Naive thymus-derived CD8-positive, alpha-beta T cell (primary cell): ENCODE data around the gene TUBE1. TPM values are rescaled to one million over a fixed set of nuclear protein-coding genes. Genes with fewer than 3 reads are reported as not detected.
"Not testable (repeated sequence)": the region's sequence is repeated elsewhere in the genome, so short reads cannot be mapped to it uniquely, and the experiment has no call there.

Source experiments
- ATAC-seq, 2 donors: fragments of 150-1000 bp; cut with Tn5 transposase in 1 of 2; sonication (Bioruptor Pico), chemical (Tn5 transposase) in 1 of 2; 1 replicate in 1 of 2; 2 replicates in 1 of 2; pipeline ENCODE4 v1.10.0; 2021; ENCODE audit warnings: mild to moderate bottlenecking in 2 of 2, moderate library complexity in 2 of 2
- POLR2A ChIA-PET: fragments of 350-600 bp; sonication (Branson Sonifier 250); formaldehyde crosslinking; loops from one replicate; lab custom pipeline; 2021; ENCODE audit warnings: antibody characterized with exemption; lab: Charles Lee
- DNase-seq, 10 donors: peaks; one replicate each; pipeline versions ENCODE4 v3.0.0 to v3.0.0-alpha.2; 2020 to 2022
- H3K27ac Mint-ChIP-seq, 10 donors: one replicate each; pipeline ENCODE4 v1.8.0; 2020 to 2022; ENCODE audit warnings: mild to moderate bottlenecking in 10 of 10, mixed read lengths in 10 of 10, moderate library complexity in 4 of 10, inconsistent platforms in 1 of 10
- H3K27me3 Mint-ChIP-seq, 5 donors: one replicate each; pipeline ENCODE4 v1.8.0; 2021 to 2022; ENCODE audit warnings: mixed read lengths in 5 of 5
- H3K36me3 Mint-ChIP-seq, 3 donors: one replicate each; pipeline ENCODE4 v1.8.0; 2020 to 2022; ENCODE audit warnings: mixed read lengths in 3 of 3, mild to moderate bottlenecking in 2 of 3, inconsistent platforms in 1 of 3
- H3K4me1 Mint-ChIP-seq, 4 donors: one replicate each; pipeline ENCODE4 v1.8.0; 2021 to 2022; ENCODE audit warnings: mixed read lengths in 4 of 4
- H3K4me3 Mint-ChIP-seq, 10 donors: one replicate each; pipeline ENCODE4 v1.8.0; 2020 to 2022; ENCODE audit warnings: mild to moderate bottlenecking in 10 of 10, mixed read lengths in 10 of 10, moderate library complexity in 6 of 10, inconsistent platforms in 1 of 10
- H3K9me3 Mint-ChIP-seq, 9 donors: one replicate each; pipeline ENCODE4 v1.8.0; 2020 to 2022; ENCODE audit warnings: mixed read lengths in 9 of 9, mild to moderate bottlenecking in 3 of 9, inconsistent platforms in 1 of 9, moderate library complexity in 1 of 9
- polyA plus RNA-seq, 3 donors: library from polyadenylated mRNA; unstranded; fragments of 300-500 nt; fragmentation: Illumina TruSeq; gene quantifications; one replicate each; pipeline ENCODE4 v1.2.3, GENCODE V29; 2021
- total RNA-seq, 8 experiments: library from RNA in 2 of 8; stranded (reverse) in 2 of 8; gene quantifications; one replicate each; pipeline ENCODE4 v1.2.3 and lab custom pipeline; 2021 to 2026

TUBE1 gene
- total and polyA plus RNA-seq, 5 experiments from 2014 or later = 10.1 to 43.0 (median 12.1) TPM

DNA sequence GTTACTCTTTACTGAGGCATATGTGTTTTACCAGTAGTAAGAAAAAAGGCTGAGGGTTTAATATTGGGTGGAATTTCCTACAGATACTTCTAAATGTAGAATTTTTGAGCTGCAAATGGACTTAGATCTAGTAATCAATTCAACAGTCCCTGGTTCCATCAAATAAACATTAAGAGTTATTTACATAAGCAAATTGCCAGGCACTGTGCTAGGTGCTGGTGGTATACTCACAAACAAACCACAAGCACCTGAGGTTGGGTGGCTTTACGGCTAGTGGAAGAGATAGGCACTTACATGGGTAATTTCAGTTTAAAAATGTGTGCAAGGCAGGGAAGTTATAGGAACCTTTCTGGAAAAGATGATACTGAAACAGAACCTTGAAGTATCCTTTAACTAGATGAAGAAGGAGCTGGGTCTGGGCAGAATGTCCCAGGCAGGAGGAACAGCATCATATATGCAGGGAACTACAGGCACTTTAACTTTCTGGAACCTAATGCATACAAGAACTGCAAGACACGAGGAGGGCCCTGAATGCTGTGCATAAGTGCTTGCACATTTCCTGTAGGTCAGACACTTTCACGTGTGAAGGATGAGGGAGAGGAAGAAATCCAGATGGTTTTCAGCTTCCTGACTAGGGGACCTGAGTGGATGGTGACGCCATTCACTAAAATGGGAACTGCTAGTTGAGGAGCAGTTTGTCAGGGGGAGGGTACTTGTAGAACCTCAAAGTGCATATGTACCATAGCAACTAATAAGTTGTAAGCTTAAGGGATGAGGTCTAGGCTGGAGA, 28.8 kb downstream of the TUBE1 start:
- Mint-ChIP-seq H3K9me3 (no peaks in the 10 kb centered on the region), H3K4me1 (peaks cover 0 to 1% (median 0%) of the 10 kb centered on the region in 4 donors), H3K27ac (no peak overlapping the region), H3K36me3 (no peaks in the 10 kb centered on the region), H3K27me3 (peaks cover 0 to 7% (median 1%) of the 10 kb centered on the region in 5 donors), H3K4me3 (no peak overlapping the region)
- no peak for DNase-seq
- no peak for ATAC-seq
- POLR2A ChIA-PET = no interaction called here

DNA sequence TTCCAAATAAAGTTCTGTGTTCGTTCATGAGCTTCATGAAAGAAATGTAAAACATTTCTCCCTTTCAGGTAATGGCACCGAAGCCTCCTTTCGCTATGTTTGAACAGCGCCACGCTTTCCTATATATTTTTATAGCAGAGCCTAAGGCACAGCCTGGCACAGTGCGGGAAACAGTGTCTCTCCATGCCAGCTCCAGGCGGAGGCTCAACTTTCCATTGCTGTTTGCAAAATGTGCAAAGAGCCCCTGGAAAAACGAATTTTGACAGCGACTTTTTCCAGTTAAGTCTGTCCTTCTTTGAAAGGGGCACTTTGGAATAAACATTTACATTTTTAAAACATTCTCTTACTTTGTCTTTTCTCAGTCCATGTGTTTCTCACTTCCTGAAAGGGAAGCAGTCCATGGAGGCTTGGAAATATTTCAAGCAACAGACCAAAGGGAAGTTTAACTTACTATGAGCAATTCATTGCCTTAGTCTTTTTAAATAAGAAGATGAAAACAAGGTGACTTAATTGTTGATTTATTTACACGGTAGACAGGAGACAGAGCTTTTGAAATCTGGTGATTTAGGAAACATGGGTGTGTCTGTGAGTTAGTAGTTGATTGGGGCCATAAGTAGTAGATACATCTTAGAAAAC, 32.6 kb downstream of the TUBE1 start:
- POLR2A ChIA-PET = no interaction called here

DNA sequence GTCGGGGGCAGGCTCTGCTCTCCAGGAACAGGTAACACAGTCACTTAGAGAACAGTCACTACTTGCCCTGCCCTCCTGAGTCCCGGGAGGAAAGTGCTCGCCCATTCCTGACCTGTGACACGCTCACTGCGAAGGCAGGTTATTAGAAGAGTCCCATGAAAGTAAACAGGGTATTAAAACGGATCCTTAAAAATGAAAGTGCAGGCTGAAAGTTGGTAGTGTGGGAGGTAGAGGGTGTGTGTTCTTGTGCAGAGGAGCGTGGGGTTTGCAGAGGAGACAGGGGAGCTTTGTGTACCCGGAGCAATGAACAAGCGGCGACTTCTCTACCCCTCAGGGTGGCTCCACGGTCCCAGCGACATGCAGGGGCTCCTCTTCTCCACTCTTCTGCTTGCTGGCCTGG, 33.3 kb downstream of the TUBE1 start, which contains the start of gene CCN6:
Gene CCN6, plus strand, starts transcription at position 104 of the 400 bp plus-strand sequence. Its CDS starts 254 bp downstream, at position 358.
- Mint-ChIP-seq H3K4me3 (no peak within 1 kb of the TSS), H3K36me3 (no peaks in the 10 kb centered on the region), H3K27ac (peak within 1 kb of the TSS in 1 of 10 donors; percentile 19), H3K9me3 (peaks cover 0 to 4% (median 0%) of the 10 kb centered on the region in 9 donors), H3K4me1 (peaks cover 0 to 1% (median 0%) of the 10 kb centered on the region in 4 donors), H3K27me3 (peaks cover 0 to 7% (median 1%) of the 10 kb centered on the region in 5 donors)
- ATAC-seq = no peak
- POLR2A ChIA-PET = no interaction called here
- no peak for DNase-seq

More for the DNA sequence above, 32.6 kb downstream of the TUBE1 start:
- H3K36me3 Mint-ChIP-seq = no peaks in the 10 kb centered on the region
- peaks cover 0 to 4% (median 0%) of the 10 kb centered on the region in 9 donors for H3K9me3 Mint-ChIP-seq
- peak overlapping the region in 1 of 10 donors; percentile 19 for H3K27ac Mint-ChIP-seq
- peaks cover 0 to 7% (median 1%) of the 10 kb centered on the region in 5 donors for H3K27me3 Mint-ChIP-seq
- H3K4me1 Mint-ChIP-seq = peaks cover 0 to 1% (median 0%) of the 10 kb centered on the region in 4 donors
- no peak for ATAC-seq
- no peak overlapping the region for H3K4me3 Mint-ChIP-seq
- no peak for DNase-seq

DNA sequence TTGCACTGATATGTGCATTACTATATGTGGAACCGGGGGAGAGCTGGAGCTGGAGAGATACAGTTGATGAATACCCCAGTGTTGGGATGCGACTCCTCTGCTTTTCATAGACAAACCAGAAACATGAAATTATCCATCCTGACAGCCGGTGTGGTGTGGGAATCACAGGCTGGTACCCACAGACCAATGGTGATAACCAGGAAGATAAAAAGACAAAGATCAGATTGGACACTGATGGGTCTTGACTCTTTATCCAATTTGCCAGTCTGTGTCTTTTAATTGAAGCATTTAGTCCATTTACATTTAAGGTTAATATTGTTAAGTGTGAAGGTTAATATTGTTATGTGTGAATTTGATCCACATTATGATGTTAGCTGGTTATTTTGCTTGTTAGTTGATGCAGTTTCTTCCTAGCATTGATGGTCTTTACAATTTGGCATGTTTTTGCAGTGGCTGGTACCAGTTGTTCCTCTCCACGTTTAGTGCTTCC, 36.0 kb downstream of the TUBE1 start:
- ATAC-seq, DNase-seq, H3K4me3 Mint-ChIP-seq, POLR2A ChIA-PET, H3K27ac Mint-ChIP-seq, H3K36me3 Mint-ChIP-seq, H3K27me3 Mint-ChIP-seq, H3K4me1 Mint-ChIP-seq, H3K9me3 Mint-ChIP-seq: not testable (repeated sequence)

DNA sequence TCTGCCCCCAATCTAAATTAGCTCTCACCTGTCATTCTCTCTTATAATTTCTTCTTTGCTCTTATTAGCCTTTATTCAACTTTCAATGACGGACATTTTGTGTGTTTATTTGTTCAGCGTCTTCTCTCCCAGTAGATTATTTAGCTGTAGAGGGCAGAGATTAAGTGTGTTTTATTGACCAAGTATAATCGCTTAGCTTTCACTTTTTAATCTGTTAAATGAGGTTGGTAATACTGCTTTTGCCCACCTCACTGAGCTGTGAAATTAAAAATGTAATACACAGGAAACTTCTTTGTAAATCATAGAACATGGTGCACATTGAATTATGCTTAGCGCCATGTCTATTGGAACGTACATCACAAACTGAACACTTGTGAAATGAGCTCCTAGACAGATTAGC, 36.9 kb downstream of the TUBE1 start:
- Mint-ChIP-seq H3K36me3 (no peaks in the 10 kb centered on the region), H3K27me3 (peaks cover 0 to 2% (median 0%) of the 10 kb centered on the region in 5 donors), H3K4me1 (peaks cover 0 to 1% (median 0%) of the 10 kb centered on the region in 4 donors), H3K27ac (no peak overlapping the region), H3K4me3 (no peak overlapping the region), H3K9me3 (peaks cover 0 to 4% (median 0%) of the 10 kb centered on the region in 9 donors)
- DNase-seq (no peak), ATAC-seq (no peak)
- POLR2A ChIA-PET = no interaction called here

DNA sequence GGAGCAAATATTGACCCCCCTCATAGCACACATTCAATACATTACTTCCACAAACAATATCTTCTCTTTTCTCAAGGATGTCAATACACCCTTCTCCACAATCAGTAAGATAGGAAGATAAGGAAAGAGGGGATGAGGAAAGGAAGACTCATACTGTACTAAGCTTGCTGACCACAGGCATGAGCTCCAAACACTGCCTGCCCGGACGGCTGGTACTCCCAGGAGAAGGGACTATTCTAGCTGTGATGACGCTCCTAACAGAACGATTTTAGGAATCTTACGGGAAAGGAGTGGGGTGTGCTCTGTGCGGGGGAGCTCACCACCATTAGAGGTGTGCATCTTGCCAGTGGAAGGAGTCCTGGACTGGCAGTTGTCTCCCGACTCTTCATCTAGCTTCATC, 37.3 kb downstream of the TUBE1 start:
- Mint-ChIP-seq H3K36me3 (no peaks in the 10 kb centered on the region), H3K4me3 (no peak overlapping the region), H3K27ac (no peak overlapping the region), H3K4me1 (peaks cover 0 to 1% (median 0%) of the 10 kb centered on the region in 4 donors), H3K27me3 (no peaks in the 10 kb centered on the region), H3K9me3 (peaks cover 0 to 4% (median 0%) of the 10 kb centered on the region in 9 donors)
- ATAC-seq (no peak), DNase-seq (no peak)
- POLR2A ChIA-PET = no interaction called here

DNA sequence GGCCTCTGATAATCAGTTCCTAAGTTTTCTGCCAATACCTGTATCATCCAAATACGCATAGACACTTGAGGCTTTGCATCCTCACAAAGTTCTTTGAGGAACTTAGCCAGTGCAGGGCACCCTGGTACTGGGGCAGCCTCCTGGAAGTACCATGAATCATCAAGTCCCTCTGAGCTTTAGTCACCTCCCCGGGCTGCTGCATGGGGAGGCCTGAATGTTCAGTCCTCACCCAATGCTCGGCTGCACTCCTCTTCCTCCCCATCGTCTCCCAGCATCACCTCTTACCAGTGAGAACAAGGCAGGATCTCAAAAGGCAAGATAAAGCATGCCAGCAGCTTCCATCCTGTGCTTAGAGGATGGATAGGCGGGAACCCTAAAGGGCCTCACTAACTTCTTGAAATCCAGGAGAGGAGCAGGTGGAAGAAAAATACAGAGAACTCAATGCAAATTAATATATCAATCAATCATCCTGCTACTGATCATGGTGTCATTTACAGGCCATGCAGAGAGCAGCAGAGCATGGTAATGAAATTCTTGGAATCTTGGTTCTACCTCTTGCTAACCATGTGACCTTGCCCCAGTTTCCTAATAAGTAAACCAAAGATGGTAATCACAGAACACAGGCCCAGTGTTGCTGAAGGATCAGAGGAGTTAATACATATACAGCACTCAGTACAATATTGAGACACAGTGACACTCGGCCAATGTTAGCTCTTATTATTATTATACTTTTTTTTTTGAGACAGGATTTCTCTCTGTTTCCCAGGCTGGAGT, 38.1 kb downstream of the TUBE1 start:
- peaks cover 0 to 4% (median 0%) of the 10 kb centered on the region in 9 donors for H3K9me3 Mint-ChIP-seq
- no peaks in the 10 kb centered on the region for H3K36me3 Mint-ChIP-seq
- no peaks in the 10 kb centered on the region for H3K27me3 Mint-ChIP-seq
- ATAC-seq (no peak), DNase-seq (no peak)
- H3K4me3 Mint-ChIP-seq = no peak overlapping the region
- POLR2A ChIA-PET = no interaction called here
- H3K27ac Mint-ChIP-seq = no peak overlapping the region
- H3K4me1 Mint-ChIP-seq = peaks cover 0 to 1% (median 0%) of the 10 kb centered on the region in 4 donors

DNA sequence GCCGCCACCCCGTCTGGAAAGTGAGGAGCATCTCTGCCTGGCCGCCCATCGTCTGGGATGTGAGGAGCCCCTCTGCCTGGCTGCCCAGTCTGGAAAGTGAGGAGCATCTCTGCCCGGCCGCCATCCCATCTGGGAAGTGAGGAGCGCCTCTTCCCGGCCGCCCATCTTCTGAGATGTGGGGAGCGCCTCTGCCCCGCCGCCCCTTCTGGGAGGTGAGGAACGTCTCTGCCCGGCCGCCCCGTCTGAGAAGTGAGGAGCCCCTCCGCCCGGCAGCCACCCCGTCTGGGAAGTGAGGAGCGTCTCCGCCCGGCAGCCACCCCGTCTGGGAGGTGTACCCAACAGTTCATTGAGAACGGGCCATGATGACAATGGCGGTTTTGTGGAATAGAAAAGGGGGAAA, 39.8 kb downstream of the TUBE1 start:
- H3K27me3 Mint-ChIP-seq, ATAC-seq, H3K9me3 Mint-ChIP-seq, H3K36me3 Mint-ChIP-seq, DNase-seq, H3K27ac Mint-ChIP-seq, H3K4me3 Mint-ChIP-seq, POLR2A ChIA-PET, H3K4me1 Mint-ChIP-seq: not testable (repeated sequence)

DNA sequence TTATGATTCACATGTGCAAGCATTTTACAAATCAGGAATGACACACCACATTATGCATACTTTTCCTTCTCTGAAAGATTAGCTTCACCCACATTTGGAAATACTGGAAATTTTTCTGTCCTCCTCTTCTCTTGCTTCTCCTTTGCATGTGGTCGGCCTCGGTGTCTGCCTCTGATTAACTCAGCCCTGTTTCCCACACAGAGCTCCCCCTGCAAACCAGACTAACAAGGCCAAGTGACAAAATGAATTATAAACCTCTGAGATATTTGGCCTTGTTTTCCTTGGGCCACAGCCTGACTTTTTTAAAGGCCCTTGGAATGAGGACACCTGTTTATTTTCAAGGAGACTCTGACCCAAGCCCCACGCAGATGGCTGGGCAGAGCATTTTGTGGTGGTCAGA, 42.4 kb downstream of the TUBE1 start:
- Mint-ChIP-seq H3K4me1 (peaks cover 9 to 20% (median 14%) of the 10 kb centered on the region in 4 donors), H3K36me3 (no peaks in the 10 kb centered on the region), H3K27ac (peak overlapping the region in 3 of 10 donors; percentile 20 to 52 (median 34)), H3K9me3 (no peaks in the 10 kb centered on the region), H3K27me3 (no peaks in the 10 kb centered on the region), H3K4me3 (no peak overlapping the region)
- POLR2A ChIA-PET = interaction anchor here (0.9 to 8.1 kb wide), 3 partner anchors 17 to 786 kb away, joined by 6 to 88 read pairs (median 84); a partner anchor contains a TSS
- DNase-seq (no peak), ATAC-seq (no peak)

DNA sequence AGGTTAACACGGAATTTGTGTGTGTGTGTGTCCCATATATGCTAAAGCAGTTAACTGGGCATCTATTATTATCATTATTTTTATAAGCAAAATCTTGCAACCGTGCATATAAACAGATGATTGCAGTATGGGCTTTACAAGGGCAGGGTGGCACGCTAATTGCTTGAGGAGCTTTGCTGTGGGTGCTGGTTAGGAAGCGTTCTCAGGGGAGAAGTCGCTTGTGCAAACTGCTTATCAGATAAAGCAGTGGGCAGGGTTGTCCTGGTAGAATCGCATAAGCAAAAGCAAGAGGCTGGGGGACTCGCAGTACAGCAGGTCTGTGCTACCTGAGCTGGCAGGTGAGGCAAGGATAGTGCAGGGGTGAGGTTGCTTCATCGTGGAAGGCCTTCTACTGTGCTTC, 43.1 kb downstream of the TUBE1 start:
- POLR2A ChIA-PET = interaction anchor here (0.8 to 8.1 kb wide), 5 partner anchors 17 to 785 kb away, joined by 3 to 88 read pairs (median 6); partner anchors contain the start of gene TUBE1
- H3K4me3 Mint-ChIP-seq = peak overlapping the region in 4 of 10 donors; percentile 22 to 97 (median 95)
- H3K9me3 Mint-ChIP-seq = no peaks in the 10 kb centered on the region
- no peak for ATAC-seq
- peak overlapping the region in 8 of 10 donors; percentile 10 to 100 (median 99) for H3K27ac Mint-ChIP-seq
- H3K36me3 Mint-ChIP-seq = no peaks in the 10 kb centered on the region
- DNase-seq = no peak
- no peaks in the 10 kb centered on the region for H3K27me3 Mint-ChIP-seq
- peaks cover 9 to 25% (median 20%) of the 10 kb centered on the region in 4 donors for H3K4me1 Mint-ChIP-seq

DNA sequence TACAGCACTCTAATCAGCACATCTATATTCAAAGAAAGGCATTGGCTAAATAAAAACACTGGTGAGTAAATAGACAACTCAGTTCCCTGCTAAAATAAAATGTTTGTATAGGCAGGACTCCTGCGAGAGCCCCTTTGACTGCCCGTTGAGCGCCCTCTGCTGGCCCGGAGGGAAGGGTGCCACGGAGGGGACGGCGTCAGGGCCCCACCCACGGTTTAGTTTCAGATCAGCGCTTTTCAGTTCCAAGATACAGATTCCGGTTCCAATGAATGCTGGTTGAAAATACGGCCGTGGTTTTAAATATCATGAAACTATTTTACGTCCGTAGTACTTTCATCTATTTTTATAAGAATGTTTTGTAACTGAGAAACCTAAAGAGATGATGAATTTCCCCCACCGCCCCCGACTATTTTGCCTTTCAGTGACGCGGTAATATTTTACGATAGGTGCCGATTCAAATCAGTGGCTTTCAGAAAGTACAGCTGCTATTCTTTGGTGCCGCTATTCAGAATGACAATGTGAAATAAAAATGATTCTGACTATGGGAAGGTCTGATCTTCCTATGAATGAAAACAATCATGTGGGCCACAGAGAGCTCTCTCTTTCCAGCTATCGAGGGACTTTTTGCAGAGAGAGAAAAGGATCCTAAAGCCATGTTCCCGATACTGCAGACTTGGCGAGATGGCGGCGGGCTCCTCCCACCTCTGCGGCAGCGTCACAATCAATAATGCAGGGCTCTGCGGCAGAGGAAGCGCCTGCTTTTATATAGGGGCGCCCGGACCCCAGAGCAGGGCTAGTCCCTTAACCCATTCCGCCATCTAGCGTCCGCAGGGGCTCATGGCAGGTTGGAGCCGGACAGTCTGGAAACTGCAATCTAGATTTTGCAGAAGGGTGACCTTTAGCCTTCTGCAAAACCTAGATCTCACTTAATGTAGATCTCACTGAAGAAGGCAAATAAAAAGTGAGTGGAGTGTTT, 44.0 kb downstream of the TUBE1 start:
- H3K27me3 Mint-ChIP-seq = no peaks in the 10 kb centered on the region
- no peaks in the 10 kb centered on the region for H3K9me3 Mint-ChIP-seq
- peak overlapping the region; percentile 91 to 99 (median 97) for H3K4me3 Mint-ChIP-seq
- peak; percentile 94 to 95 for ATAC-seq
- no peaks in the 10 kb centered on the region for H3K36me3 Mint-ChIP-seq
- POLR2A ChIA-PET = interaction anchor here (0.6 to 8.1 kb wide), 20 partner anchors 12 to 784 kb away, joined by 3 to 88 read pairs (median 4); partner anchors contain the start of genes FAM229B, FYN, REV3L and TUBE1
- peak; percentile 85 to 95 (median 92) for DNase-seq
- peaks cover 9 to 25% (median 21%) of the 10 kb centered on the region in 4 donors for H3K4me1 Mint-ChIP-seq
- H3K27ac Mint-ChIP-seq = peak overlapping the region; percentile 92 to 100 (median 99)
